SK-N-SH treated with all-trans-retinoic acid at 6 μM for 48 hours (cell line): ENCODE measurements around the gene DCXR.

Experiments used
- ATAC-seq: fragments of 200-7000 bp; cut with Tn5 transposase; 3 replicates; pipeline ENCODE4 v1.9.1; 2020; ENCODE audit warnings: mild to moderate bottlenecking, moderate library complexity
- ARNTL ChIP-seq: fragments of 450-650 bp; formaldehyde crosslinking; IDR thresholded peaks from 2 replicates; pipeline ENCODE4 v1.5.0; 2020; ENCODE audit warnings: low read depth, mild to moderate bottlenecking, moderate library complexity, borderline replicate concordance
- BACH2 ChIP-seq: fragments of 250-450 bp; sonication (Bioruptor Pico); IDR thresholded peaks from 2 replicates; pipeline ENCODE4 v1.9.0; 2021; ENCODE audit warnings: mild to moderate bottlenecking, borderline replicate concordance
- ESRRG ChIP-seq: fragments of 250-450 bp; sonication (Bioruptor Pico); IDR thresholded peaks from 2 replicates; pipeline ENCODE4 v1.6.1; 2021; ENCODE audit warnings: mild to moderate bottlenecking
- GLIS3 ChIP-seq: fragments of 250-450 bp; sonication (Bioruptor Pico); IDR thresholded peaks from 2 replicates; pipeline ENCODE4 v1.5.0; 2020; ENCODE audit warnings: mild to moderate bottlenecking, moderate library complexity
- ISL1 ChIP-seq: fragments of 250-450 bp; sonication (Bioruptor Pico); IDR thresholded peaks from 2 replicates; pipeline ENCODE4 v2.1.2; 2022; ENCODE audit warnings: mild to moderate bottlenecking, moderate library complexity
- OSR1 ChIP-seq: fragments of 250-450 bp; sonication (Bioruptor Pico); IDR thresholded peaks from 2 replicates; pipeline ENCODE4 v1.8.0; 2022; ENCODE audit warnings: moderate library complexity, mild to moderate bottlenecking, inconsistent platforms
- PPARA ChIP-seq: fragments of 250-450 bp; sonication (Bioruptor Pico); IDR thresholded peaks from 2 replicates; pipeline ENCODE4 v1.5.0; 2020; ENCODE audit warnings: mild to moderate bottlenecking, borderline replicate concordance
- RARB ChIP-seq: fragments of 250-450 bp; sonication (Bioruptor Pico); IDR thresholded peaks from 2 replicates; pipeline ENCODE4 v1.8.0; 2021; ENCODE audit warnings: mild to moderate bottlenecking, moderate library complexity
- TCF4 ChIP-seq: fragments of 250-450 bp; sonication (Bioruptor Pico); IDR thresholded peaks from 2 replicates; pipeline ENCODE4 v1.8.0; 2021; ENCODE audit warnings: mild to moderate bottlenecking, moderate library complexity, borderline replicate concordance
- TOX ChIP-seq: fragments of 250-450 bp; sonication (Bioruptor Pico); IDR thresholded peaks from 2 replicates; pipeline ENCODE4 v1.8.0; 2021; ENCODE audit warnings: mild to moderate bottlenecking, moderate library complexity, borderline replicate concordance
- ZC3H10 ChIP-seq: fragments of 250-450 bp; sonication (Bioruptor Pico); IDR thresholded peaks from 2 replicates; pipeline ENCODE4 v1.5.1; 2021; ENCODE audit warnings: mild to moderate bottlenecking, moderate library complexity
- ZFP3 ChIP-seq: fragments of 250-450 bp; sonication (Bioruptor Pico); IDR thresholded peaks from 2 replicates; pipeline ENCODE4 v1.5.0; 2020; ENCODE audit warnings: mild to moderate bottlenecking, moderate library complexity
- ZFP30 ChIP-seq: fragments of 450-650 bp; formaldehyde crosslinking; IDR thresholded peaks from 2 replicates; pipeline ENCODE4 v1.5.0; 2022; ENCODE audit warnings: mild to moderate bottlenecking, moderate library complexity
- ZNF565 ChIP-seq: fragments of 450-650 bp; formaldehyde crosslinking; conservative IDR thresholded peaks from 2 replicates; pipeline ENCODE4 v1.5.0; 2020; ENCODE audit warnings: low read depth, mild to moderate bottlenecking, moderate library complexity
- ZNF70 ChIP-seq: fragments of 450-650 bp; formaldehyde crosslinking; IDR thresholded peaks from 2 replicates; pipeline ENCODE4 v1.5.0; 2020; ENCODE audit warnings: mild to moderate bottlenecking, moderate library complexity
- ZNF8 ChIP-seq: fragments of 450-650 bp; formaldehyde crosslinking; IDR thresholded peaks from 2 replicates; pipeline ENCODE4 v1.5.0; 2020; ENCODE audit warnings: mild to moderate bottlenecking, moderate library complexity
- TF ChIP-seq, protein P1 (sequence below): fragments of 250-450 bp; sonication (Bioruptor Pico); IDR thresholded peaks from 2 replicates; pipeline ENCODE4 v1.8.0; 2020; ENCODE audit warnings: mild to moderate bottlenecking, moderate library complexity, borderline replicate concordance
- TF ChIP-seq, protein P2 (sequence below): fragments of 250-450 bp; sonication (Bioruptor Pico); IDR thresholded peaks from 2 replicates; pipeline ENCODE4 v1.5.1; 2020; ENCODE audit warnings: low read depth, mild to moderate bottlenecking, moderate library complexity
- TF ChIP-seq, protein P3 (sequence below): fragments of 250-450 bp; sonication (Bioruptor Pico); IDR thresholded peaks from 2 replicates; pipeline ENCODE4 v1.5.1; 2021; ENCODE audit warnings: mild to moderate bottlenecking, moderate library complexity
- TF ChIP-seq, protein P4 (sequence below): fragments of 250-450 bp; sonication (Bioruptor Pico); IDR thresholded peaks from 2 replicates; pipeline ENCODE4 v1.5.0; 2020; ENCODE audit warnings: mild to moderate bottlenecking, moderate library complexity

The DCXR gene

DNA sequence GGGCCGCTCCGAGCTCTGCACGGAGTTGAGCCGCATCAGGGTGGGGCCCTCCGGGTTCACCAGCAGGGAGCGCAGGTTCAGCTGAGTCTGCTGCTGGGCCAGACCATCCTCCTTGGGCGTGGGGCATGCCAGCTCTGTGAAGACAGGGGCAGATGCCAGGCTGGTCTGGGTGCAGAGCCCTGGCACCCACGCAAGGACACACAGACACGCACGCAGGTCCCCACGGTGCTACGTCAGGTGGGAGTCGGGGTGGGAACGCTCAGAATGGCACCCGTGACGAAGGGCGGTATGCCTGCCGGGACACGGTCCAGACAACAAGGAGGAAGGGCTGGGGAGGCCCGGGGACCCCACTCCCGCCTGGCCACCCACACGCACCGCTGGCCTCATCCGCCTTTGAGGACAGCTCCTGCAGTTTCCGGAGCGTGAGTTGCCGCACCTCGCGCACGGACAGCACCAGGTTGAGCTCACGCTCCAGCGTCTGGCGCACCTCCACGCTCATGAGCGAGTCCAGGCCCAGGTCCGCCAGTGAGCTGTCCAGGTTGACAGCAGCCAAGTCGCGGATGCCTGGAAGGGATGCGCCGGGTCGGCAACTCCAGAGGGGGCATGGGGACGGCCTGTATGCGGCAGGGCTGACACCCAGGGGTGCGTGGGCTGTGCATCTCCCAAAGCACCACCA, 43.4 kb upstream of the DCXR start (continued):
- TF ChIP-seq, protein P1, sequence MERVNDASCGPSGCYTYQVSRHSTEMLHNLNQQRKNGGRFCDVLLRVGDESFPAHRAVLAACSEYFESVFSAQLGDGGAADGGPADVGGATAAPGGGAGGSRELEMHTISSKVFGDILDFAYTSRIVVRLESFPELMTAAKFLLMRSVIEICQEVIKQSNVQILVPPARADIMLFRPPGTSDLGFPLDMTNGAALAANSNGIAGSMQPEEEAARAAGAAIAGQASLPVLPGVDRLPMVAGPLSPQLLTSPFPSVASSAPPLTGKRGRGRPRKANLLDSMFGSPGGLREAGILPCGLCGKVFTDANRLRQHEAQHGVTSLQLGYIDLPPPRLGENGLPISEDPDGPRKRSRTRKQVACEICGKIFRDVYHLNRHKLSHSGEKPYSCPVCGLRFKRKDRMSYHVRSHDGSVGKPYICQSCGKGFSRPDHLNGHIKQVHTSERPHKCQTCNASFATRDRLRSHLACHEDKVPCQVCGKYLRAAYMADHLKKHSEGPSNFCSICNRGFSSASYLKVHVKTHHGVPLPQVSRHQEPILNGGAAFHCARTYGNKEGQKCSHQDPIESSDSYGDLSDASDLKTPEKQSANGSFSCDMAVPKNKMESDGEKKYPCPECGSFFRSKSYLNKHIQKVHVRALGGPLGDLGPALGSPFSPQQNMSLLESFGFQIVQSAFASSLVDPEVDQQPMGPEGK (CRISPR knock-in tag), result no peak
- no peak for TF ChIP-seq ESRRG (CRISPR knock-in tag)
- TF ChIP-seq, all 23 proteins: peak for 0

DNA sequence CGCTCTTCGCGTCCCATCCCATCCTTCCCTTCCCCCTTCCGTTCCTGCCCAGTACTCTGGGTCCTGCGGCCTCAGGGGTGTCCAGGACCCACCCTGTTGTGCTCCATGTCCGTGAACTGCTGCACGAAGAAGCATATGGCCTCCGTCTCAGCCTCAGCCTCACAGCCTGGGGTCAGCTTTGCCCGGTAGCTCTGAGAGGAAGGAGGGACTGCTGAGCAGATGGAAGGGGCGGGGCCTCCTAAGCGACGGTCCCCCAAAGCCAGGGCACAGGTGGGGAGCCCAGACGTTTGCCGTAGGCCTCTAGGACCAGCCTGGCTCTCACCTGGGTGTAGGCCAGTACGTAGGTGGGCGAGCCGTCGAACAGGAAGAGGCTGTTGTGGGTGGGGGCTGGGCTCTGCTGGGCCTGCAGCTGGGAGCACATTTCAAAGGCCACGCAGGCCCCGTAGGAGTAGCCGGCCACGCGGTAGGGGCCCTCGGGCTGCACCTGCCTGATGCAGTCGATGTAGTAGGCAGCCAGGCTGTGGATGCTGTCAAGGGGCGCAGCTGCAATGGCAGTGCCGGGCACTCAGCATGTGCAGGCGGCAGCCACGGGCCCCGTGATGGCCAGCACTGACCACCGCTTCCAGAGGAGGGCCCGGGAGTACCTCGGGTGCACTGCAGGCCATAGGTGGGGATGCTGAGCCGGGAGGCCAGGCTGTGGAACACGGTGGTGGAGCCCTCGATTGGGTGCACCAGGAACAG, 42.7 kb upstream of the DCXR start:
- ATAC-seq, result no peak
- TF ChIP-seq ISL1 (CRISPR knock-in tag) (no peak), ARNTL (CRISPR knock-in tag) (no peak), RARB (CRISPR knock-in tag) (no peak), ZNF565 (CRISPR knock-in tag) (no peak), PPARA (CRISPR knock-in tag) (no peak), OSR1 (no peak), ESRRG (CRISPR knock-in tag) (no peak), GLIS3 (CRISPR knock-in tag) (no peak), ZFP30 (no peak), BACH2 (CRISPR knock-in tag) (no peak), ZNF70 (CRISPR knock-in tag) (no peak), ZFP3 (no peak), ZNF8 (CRISPR knock-in tag) (no peak)
- TF ChIP-seq, protein P2, sequence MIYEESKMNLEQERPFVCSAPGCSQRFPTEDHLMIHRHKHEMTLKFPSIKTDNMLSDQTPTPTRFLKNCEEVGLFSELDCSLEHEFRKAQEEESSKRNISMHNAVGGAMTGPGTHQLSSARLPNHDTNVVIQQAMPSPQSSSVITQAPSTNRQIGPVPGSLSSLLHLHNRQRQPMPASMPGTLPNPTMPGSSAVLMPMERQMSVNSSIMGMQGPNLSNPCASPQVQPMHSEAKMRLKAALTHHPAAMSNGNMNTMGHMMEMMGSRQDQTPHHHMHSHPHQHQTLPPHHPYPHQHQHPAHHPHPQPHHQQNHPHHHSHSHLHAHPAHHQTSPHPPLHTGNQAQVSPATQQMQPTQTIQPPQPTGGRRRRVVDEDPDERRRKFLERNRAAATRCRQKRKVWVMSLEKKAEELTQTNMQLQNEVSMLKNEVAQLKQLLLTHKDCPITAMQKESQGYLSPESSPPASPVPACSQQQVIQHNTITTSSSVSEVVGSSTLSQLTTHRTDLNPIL (CRISPR knock-in tag), result no peak

DNA sequence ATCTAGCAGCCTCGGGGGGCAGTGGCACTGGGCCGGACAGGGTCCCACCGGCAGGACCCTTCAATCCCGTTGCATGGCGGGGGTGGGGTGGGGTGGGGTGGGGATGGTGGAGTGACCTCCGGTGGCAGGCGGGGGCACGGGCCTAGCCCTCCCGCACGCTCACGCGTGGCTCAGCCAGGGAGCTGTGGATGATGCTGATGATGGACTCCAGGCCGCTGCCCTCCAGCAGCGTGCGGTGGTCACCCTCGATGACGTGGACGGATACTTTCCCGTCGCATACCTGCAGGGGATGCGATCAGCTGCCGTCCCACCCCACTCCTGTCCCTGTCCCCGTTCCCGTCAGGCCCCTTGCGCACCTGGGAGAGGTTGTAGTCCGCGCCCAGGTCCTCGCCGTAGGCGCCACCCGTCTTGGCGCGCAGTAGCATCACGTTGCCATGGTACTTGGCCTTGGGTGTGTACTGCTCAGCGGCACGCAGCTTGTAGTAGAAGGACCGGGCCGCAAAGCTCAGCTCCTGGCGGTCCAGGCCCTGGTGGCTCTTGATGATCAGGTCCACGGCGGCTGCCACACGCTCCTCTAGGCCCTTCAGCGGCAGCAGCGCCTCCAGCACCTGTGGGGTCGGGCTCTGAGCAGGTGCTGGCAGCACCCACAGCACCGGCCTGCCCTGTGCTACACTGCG, 41.6 kb upstream of the DCXR start:
- no peak for TF ChIP-seq TOX (CRISPR knock-in tag)
- TF ChIP-seq ZNF8 (CRISPR knock-in tag), result no peak
- TF ChIP-seq, protein P2 (CRISPR knock-in tag), result no peak
- no peak for TF ChIP-seq ZFP3
- no peak for TF ChIP-seq ESRRG (CRISPR knock-in tag)
- TF ChIP-seq ISL1 (CRISPR knock-in tag), result no peak
- TF ChIP-seq OSR1, result no peak
- TF ChIP-seq, protein P3, sequence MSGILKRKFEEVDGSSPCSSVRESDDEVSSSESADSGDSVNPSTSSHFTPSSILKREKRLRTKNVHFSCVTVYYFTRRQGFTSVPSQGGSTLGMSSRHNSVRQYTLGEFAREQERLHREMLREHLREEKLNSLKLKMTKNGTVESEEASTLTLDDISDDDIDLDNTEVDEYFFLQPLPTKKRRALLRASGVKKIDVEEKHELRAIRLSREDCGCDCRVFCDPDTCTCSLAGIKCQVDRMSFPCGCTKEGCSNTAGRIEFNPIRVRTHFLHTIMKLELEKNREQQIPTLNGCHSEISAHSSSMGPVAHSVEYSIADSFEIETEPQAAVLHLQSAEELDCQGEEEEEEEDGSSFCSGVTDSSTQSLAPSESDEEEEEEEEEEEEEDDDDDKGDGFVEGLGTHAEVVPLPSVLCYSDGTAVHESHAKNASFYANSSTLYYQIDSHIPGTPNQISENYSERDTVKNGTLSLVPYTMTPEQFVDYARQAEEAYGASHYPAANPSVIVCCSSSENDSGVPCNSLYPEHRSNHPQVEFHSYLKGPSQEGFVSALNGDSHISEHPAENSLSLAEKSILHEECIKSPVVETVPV (CRISPR knock-in tag), result no peak
- TF ChIP-seq ZNF565 (CRISPR knock-in tag), result no peak
- TF ChIP-seq ZFP30, result no peak
- no peak for TF ChIP-seq TCF4 (CRISPR knock-in tag)
- TF ChIP-seq BACH2 (CRISPR knock-in tag), result no peak
- TF ChIP-seq, protein P4, sequence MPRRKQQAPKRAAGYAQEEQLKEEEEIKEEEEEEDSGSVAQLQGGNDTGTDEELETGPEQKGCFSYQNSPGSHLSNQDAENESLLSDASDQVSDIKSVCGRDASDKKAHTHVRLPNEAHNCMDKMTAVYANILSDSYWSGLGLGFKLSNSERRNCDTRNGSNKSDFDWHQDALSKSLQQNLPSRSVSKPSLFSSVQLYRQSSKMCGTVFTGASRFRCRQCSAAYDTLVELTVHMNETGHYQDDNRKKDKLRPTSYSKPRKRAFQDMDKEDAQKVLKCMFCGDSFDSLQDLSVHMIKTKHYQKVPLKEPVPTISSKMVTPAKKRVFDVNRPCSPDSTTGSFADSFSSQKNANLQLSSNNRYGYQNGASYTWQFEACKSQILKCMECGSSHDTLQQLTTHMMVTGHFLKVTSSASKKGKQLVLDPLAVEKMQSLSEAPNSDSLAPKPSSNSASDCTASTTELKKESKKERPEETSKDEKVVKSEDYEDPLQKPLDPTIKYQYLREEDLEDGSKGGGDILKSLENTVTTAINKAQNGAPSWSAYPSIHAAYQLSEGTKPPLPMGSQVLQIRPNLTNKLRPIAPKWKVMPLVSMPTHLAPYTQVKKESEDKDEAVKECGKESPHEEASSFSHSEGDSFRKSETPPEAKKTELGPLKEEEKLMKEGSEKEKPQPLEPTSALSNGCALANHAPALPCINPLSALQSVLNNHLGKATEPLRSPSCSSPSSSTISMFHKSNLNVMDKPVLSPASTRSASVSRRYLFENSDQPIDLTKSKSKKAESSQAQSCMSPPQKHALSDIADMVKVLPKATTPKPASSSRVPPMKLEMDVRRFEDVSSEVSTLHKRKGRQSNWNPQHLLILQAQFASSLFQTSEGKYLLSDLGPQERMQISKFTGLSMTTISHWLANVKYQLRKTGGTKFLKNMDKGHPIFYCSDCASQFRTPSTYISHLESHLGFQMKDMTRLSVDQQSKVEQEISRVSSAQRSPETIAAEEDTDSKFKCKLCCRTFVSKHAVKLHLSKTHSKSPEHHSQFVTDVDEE (CRISPR knock-in tag), result no peak
- TF ChIP-seq ARNTL (CRISPR knock-in tag), result no peak
- TF ChIP-seq ZC3H10 (CRISPR knock-in tag), result no peak
- no peak for ATAC-seq
